HepG2 (cell line): Measurements from ENCODE around the gene MRPL48. TPM values are rescaled to one million over a fixed set of nuclear protein-coding genes. Genes with fewer than 3 reads are reported as not detected.
A peak's percentile ranks its signal among the peaks of the same experiment; 100 is the strongest.

Experiments
- ARID4A ChIP-seq: sonication (generic); formaldehyde crosslinking; IDR thresholded peaks from 2 replicates; pipeline ENCODE4 v1.5.0; 2020; ENCODE audit warnings: mild to moderate bottlenecking, missing genetic modification reagents, borderline replicate concordance
- CENPT ChIP-seq: sonication (generic); formaldehyde crosslinking; IDR thresholded peaks from 2 replicates; pipeline ENCODE4 v1.8.0; 2022; ENCODE audit warnings: low read depth, mild to moderate bottlenecking, moderate library complexity, missing genetic modification reagents
- ELF4 ChIP-seq: sonication (generic); formaldehyde crosslinking; IDR thresholded peaks from 2 replicates; pipeline ENCODE4 v1.5.0; 2020; ENCODE audit warnings: missing genetic modification reagents, mild to moderate bottlenecking, moderate library complexity, borderline replicate concordance
- FOSL1 ChIP-seq: sonication (generic); formaldehyde crosslinking; IDR thresholded peaks from 2 replicates; pipeline ENCODE4 v1.9.0; 2021; ENCODE audit warnings: missing genetic modification reagents, borderline replicate concordance
- HDAC1 ChIP-seq: sonication (generic); formaldehyde crosslinking; IDR thresholded peaks from 2 replicates; pipeline ENCODE4 v1.5.1; 2020; ENCODE audit warnings: mild to moderate bottlenecking, missing genetic modification reagents
- HIVEP1 ChIP-seq: sonication (generic); formaldehyde crosslinking; IDR thresholded peaks from 2 replicates; pipeline ENCODE4 v1.4.0; 2020; ENCODE audit warnings: mild to moderate bottlenecking, missing genetic modification reagents
- HMG20A ChIP-seq: IDR thresholded peaks from 2 replicates; pipeline ENCODE4 v1.6.1; 2016; ENCODE audit warnings: borderline replicate concordance
- KDM3A ChIP-seq: IDR thresholded peaks from 2 replicates; pipeline ENCODE4 v1.6.1; 2018; ENCODE audit warnings: low read depth, missing compliant biosample characterization
- KDM6A ChIP-seq: IDR thresholded peaks from 2 replicates; pipeline ENCODE4 v1.6.1; 2016; ENCODE audit warnings: low read depth
- MTF2 ChIP-seq: sonication (generic); formaldehyde crosslinking; IDR thresholded peaks from 2 replicates; pipeline ENCODE4 v1.5.0; 2020; ENCODE audit warnings: missing genetic modification reagents, borderline replicate concordance
- SALL2 ChIP-seq: sonication (generic); formaldehyde crosslinking; IDR thresholded peaks from 2 replicates; pipeline ENCODE4 v1.8.1; 2023; ENCODE audit warnings: mild to moderate bottlenecking, missing genetic modification reagents, inconsistent platforms
- TCF12 ChIP-seq, 2 experiments: fragments of 450-650 bp in 1 of 2; sonication (generic) in 1 of 2; formaldehyde crosslinking in 1 of 2; IDR thresholded peaks; 2 replicates each; pipeline versions ENCODE4 v1.6.1 to v1.8.0; 2017 to 2022; ENCODE audit warnings: antibody characterized with exemption in 1 of 2, mild to moderate bottlenecking in 1 of 2, missing genetic modification reagents in 1 of 2, moderate library complexity in 1 of 2
- ZFY ChIP-seq: sonication (generic); formaldehyde crosslinking; IDR thresholded peaks from 2 replicates; pipeline ENCODE4 v1.4.0; 2020; ENCODE audit warnings: missing genetic modification reagents
- ZNF224 ChIP-seq: sonication (generic); formaldehyde crosslinking; IDR thresholded peaks from 2 replicates; pipeline ENCODE4 v1.5.0; 2020; ENCODE audit warnings: mild to moderate bottlenecking, missing genetic modification reagents
- ZNF225 ChIP-seq: sonication (generic); formaldehyde crosslinking; IDR thresholded peaks from 2 replicates; pipeline ENCODE4 v1.4.0; 2020; ENCODE audit warnings: mild to moderate bottlenecking, missing genetic modification reagents
- ZNF724P ChIP-seq: sonication (generic); formaldehyde crosslinking; IDR thresholded peaks from 2 replicates; pipeline ENCODE4 v1.8.0; 2022; ENCODE audit warnings: missing genetic modification reagents, borderline replicate concordance
- ZNF83 ChIP-seq: sonication (generic); formaldehyde crosslinking; IDR thresholded peaks from 2 replicates; pipeline ENCODE4 v1.4.0; 2020; ENCODE audit warnings: missing genetic modification reagents, mild to moderate bottlenecking, borderline replicate concordance
- ZNF883 ChIP-seq: sonication (generic); formaldehyde crosslinking; IDR thresholded peaks from 2 replicates; pipeline ENCODE4 v1.5.1; 2020; ENCODE audit warnings: mild to moderate bottlenecking, missing genetic modification reagents; ENCODE audit errors: not compliant biosample characterization
- polyA plus RNA-seq, 8 experiments: library from polyadenylated mRNA; depleted of rRNA in 3 of 8; stranded (reverse) in 7 of 8; unstranded in 1 of 8; fragments of >200 nt; fragmentation: Illumina TruSeq in 4 of 8; extraction: Trizol in 4 of 8; gene quantifications; 2 replicates each; pipeline versions ENCODE4 v1.2.1 to v1.2.3, GENCODE V29; 2011 to 2016; ENCODE audit warnings: low read depth in 4 of 8, missing spikeins in 1 of 8, mixed read lengths in 1 of 8; ENCODE audit not compliant: insufficient read depth in 1 of 8
- total RNA-seq, 5 experiments: library from RNA; depleted of rRNA; stranded (reverse); fragments of >200 nt; fragmentation: Illumina TruSeq; extraction: Trizol; gene quantifications; 2 replicates each; pipeline ENCODE4 v1.2.3, GENCODE V29; 2016; ENCODE audit warnings: low read depth in 1 of 5
- TF ChIP-seq, protein P1 (sequence below): sonication (generic); formaldehyde crosslinking; IDR thresholded peaks from 2 replicates; pipeline ENCODE4 v1.5.1; 2020; ENCODE audit warnings: mild to moderate bottlenecking, missing genetic modification reagents, moderate library complexity

The MRPL48 gene
- total and polyA plus RNA-seq, 2 of the 13 experiments (the other 11 are each of a cell fraction or from before 2014, with no cell fraction given): 61.2 to 67.9 TPM

DNA sequence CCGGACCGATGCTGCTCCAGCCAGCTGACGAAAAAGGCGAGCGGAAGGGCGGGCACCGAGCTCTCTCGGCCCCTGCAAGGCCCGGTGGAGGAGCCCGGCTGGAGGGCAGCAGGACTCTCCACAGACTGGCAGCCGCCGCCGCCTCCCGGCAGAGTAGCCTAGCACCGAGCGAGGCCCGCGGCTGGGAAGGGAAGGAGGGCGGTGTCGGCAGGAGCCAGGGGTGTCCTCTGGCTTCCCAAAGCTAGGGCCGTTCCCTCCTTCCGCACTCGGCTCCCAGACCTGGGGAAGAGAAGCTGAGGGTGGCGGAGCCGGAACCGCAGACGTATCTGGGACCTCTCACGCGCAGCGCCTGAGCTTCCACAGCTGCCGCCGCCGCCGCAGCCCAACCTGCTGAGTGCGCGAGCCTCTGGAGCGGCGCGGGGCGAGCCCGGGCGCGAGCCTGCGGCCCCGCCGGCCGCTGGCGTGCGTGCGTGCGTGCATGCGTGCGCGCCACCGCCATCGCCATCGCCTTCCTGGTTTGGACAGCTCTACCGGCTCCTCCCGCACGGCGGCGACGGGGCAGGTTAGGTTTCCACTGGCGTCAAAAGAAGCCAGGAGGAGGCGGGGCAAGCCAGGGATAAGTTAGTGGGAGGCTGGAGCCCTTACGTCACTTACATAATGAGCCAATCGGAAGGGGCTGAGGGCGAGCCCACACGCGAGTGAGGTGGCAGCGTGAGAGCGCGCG is 26.8 kb upstream of the MRPL48 start, which contains the start of gene RAB6A (continued):
- TF ChIP-seq ARID4A (CRISPR knock-in tag) (peak; percentile 89), ZNF224 (CRISPR knock-in tag) (no peak), HIVEP1 (CRISPR knock-in tag) (no peak; the same call in 1 of the 2 replicates), TCF12 (IDR thresholded peaks at IDR 0.05) (no peak), TCF12 (CRISPR knock-in tag; IDR thresholded peaks at IDR 0.05) (no peak), FOSL1 (CRISPR knock-in tag) (no peak), ZNF883 (no peak), ZNF225 (no peak; the same call in 1 of the 2 replicates), KDM3A (peak; percentile 14; the same call in 1 of the 2 replicates), HDAC1 (peak; percentile 57), SALL2 (peak; percentile 90), MTF2 (CRISPR knock-in tag) (no peak), ELF4 (CRISPR knock-in tag) (no peak), CENPT (CRISPR knock-in tag) (no peak), ZNF724P (no peak), HMG20A (CRISPR knock-in tag) (no peak), ZNF83 (CRISPR knock-in tag) (0 out of 2 replicates have a peak, but pooled peaks have one; percentile 9), KDM6A (CRISPR knock-in tag) (no peak), ZFY (peak; percentile 81)
- TF ChIP-seq, protein P1, sequence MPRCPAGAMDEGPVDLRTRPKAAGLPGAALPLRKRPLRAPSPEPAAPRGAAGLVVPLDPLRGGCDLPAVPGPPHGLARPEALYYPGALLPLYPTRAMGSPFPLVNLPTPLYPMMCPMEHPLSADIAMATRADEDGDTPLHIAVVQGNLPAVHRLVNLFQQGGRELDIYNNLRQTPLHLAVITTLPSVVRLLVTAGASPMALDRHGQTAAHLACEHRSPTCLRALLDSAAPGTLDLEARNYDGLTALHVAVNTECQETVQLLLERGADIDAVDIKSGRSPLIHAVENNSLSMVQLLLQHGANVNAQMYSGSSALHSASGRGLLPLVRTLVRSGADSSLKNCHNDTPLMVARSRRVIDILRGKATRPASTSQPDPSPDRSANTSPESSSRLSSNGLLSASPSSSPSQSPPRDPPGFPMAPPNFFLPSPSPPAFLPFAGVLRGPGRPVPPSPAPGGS: no peak
